ENCODE measurements around the gene HS3ST3A1.

DNA sequence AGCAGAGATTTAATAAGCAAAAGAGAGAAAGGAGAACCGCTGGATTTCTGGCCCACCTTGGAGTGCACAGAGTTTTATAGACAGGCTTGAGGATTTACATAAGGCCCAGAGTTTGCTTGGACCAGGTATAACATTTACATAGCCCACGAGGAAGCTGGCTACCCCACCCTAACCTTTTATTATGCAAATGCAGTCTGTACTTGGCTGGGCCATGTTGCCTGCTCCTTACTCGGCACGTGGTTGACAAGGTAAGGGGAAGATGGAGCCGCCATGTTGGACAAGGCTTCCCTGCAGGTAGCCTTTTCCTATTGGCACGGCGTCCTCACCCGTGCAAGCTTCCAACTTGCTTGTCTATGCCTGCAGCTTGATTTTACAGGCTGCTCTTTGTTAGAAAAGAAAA lies 35.2 kb upstream of the HS3ST3A1 start:
- TF ChIP-seq, protein P1, sequence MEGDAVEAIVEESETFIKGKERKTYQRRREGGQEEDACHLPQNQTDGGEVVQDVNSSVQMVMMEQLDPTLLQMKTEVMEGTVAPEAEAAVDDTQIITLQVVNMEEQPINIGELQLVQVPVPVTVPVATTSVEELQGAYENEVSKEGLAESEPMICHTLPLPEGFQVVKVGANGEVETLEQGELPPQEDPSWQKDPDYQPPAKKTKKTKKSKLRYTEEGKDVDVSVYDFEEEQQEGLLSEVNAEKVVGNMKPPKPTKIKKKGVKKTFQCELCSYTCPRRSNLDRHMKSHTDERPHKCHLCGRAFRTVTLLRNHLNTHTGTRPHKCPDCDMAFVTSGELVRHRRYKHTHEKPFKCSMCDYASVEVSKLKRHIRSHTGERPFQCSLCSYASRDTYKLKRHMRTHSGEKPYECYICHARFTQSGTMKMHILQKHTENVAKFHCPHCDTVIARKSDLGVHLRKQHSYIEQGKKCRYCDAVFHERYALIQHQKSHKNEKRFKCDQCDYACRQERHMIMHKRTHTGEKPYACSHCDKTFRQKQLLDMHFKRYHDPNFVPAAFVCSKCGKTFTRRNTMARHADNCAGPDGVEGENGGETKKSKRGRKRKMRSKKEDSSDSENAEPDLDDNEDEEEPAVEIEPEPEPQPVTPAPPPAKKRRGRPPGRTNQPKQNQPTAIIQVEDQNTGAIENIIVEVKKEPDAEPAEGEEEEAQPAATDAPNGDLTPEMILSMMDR (IDR thresholded peaks at IDR 0.05), result no peak
- no peak for TF ChIP-seq POLR2A (IDR thresholded peaks at IDR 0.05)
